ENCODE results near the gene MYPOP. TPM values are rescaled to one million over a fixed set of nuclear protein-coding genes. Genes with fewer than 3 reads are reported as not detected.

The MYPOP gene
- polyA plus RNA-seq, 3 donors = 0.08 to 5.9 (median 0.39) TPM

DNA sequence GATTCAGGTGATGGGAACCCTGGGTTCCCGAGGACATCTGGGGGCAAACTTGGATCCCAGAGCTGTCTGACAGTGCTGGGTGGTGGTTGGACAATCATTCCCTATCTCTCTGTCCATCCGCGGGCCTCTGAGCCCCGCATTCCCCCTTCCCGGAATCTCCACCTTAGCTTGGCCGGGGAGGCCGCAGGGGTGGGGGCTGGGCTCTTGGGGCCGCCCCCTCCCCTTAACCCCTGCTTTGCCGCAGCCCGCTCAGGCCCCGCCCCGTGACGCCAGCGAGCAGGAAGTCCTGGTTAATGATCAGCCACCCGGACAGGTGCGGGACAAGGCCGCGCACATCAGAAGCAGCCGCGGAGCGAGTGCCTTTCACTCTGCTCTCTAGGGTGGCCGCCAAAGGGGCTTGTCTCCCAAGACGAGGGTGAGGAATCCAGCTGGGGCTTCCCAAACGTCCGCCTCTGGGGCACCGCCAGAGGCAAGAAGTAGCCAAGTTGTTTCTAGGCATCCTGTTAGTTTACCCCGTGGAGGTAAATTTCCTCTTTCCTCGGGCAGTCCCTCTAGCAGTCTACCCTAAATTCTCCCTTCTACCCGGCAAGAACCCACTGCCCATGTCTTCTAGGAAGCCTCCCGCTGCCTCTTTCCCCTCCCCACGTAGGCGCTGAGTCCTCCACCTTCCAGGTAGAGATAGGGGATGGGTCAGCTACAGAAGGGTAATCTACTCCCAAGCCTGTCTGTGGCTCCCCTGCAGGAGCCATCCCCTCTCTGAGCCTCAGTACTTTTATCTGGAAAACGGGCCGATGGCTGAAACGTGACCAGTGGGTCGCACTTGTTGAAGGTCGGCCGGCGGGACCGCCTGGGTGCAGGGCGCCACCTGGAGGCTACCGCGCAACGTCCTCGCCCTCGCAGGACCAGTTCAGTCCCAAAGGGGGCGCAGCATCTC is 19.5 kb downstream of the MYPOP start:
- Mint-ChIP-seq H3K4me3 (peak overlapping the region; percentile 31 to 84), H3K27ac (no peak overlapping the region), H3K9me3 (peaks cover 0 to 5% (median 0%) of the 10 kb centered on the region in 7 donors), H3K27me3 (ENCODE audit: low read depth in 3 of 3) (peaks cover 21 to 29% (median 23%) of the 10 kb centered on the region in 3 donors), H3K36me3 (no peaks in the 10 kb centered on the region), H3K4me1 (peaks cover 19% of the 10 kb centered on the region)
- no peak overlapping the region for H3K27ac ChIP-seq (ENCODE audit: low read depth in 1 of 2, low read length in 2 of 2)
- peak overlapping the region; percentile 51 for H3K4me2 ChIP-seq (replicated peaks; ENCODE audit: extremely low read depth, low read length, poor library complexity, severe bottlenecking)
- TF ChIP-seq, protein P1, sequence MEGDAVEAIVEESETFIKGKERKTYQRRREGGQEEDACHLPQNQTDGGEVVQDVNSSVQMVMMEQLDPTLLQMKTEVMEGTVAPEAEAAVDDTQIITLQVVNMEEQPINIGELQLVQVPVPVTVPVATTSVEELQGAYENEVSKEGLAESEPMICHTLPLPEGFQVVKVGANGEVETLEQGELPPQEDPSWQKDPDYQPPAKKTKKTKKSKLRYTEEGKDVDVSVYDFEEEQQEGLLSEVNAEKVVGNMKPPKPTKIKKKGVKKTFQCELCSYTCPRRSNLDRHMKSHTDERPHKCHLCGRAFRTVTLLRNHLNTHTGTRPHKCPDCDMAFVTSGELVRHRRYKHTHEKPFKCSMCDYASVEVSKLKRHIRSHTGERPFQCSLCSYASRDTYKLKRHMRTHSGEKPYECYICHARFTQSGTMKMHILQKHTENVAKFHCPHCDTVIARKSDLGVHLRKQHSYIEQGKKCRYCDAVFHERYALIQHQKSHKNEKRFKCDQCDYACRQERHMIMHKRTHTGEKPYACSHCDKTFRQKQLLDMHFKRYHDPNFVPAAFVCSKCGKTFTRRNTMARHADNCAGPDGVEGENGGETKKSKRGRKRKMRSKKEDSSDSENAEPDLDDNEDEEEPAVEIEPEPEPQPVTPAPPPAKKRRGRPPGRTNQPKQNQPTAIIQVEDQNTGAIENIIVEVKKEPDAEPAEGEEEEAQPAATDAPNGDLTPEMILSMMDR (IDR thresholded peaks at IDR 0.05) = peak; percentile 100
- H3K9ac ChIP-seq (ENCODE audit: insufficient read depth, low read length, poor library complexity, severe bottlenecking) = no peak overlapping the region
- H3K4me1 ChIP-seq (ENCODE audit: control insufficient read depth in 1 of 2, insufficient read depth in 2 of 2, low read length in 2 of 2) = peaks cover 30 to 42% of the 10 kb centered on the region in 2 donors
- no peak overlapping the region for H2AFZ ChIP-seq (ENCODE audit: insufficient read depth, low read depth, low read length, poor library complexity, severe bottlenecking)
- peaks cover 29% of the 10 kb centered on the region for H4K20me1 ChIP-seq (ENCODE audit: insufficient read depth, low read length)
- H3K27me3 ChIP-seq (ENCODE audit: control insufficient read depth in 2 of 2, insufficient read depth in 2 of 2, low read length in 2 of 2) = peaks cover 2 to 33% of the 10 kb centered on the region in 2 donors
- no peak overlapping the region for H3K4me3 ChIP-seq (replicated peaks in 1 of 3; ENCODE audit: low read depth in 2 of 3, low read length in 3 of 3)
- no peaks in the 10 kb centered on the region for H3K36me3 ChIP-seq (replicated peaks in 1 of 2; ENCODE audit: control insufficient read depth in 1 of 2, insufficient read depth in 2 of 2, low read length in 2 of 2)
- no peaks in the 10 kb centered on the region for H3K9me3 ChIP-seq (replicated peaks in 1 of 2; ENCODE audit: control insufficient read depth in 1 of 2, insufficient read depth in 1 of 2, low read length in 2 of 2)
- DNase-seq = peak; percentile 77 to 86 (median 82)
- H3K79me2 ChIP-seq (ENCODE audit: insufficient read depth, low read length) = peaks cover 13% of the 10 kb centered on the region
- intact Hi-C loops (cut with micrococcal nuclease) = loop anchor here (5.0 kb wide), 1 partner anchor 66 kb away; the partner anchor contains the start of gene RSPH6A (in 2 of the 2)
- WGBS (ENCODE audit: insufficient coverage) = 29% methylated on average over 35 of the region's 47 CpGs

DNA sequence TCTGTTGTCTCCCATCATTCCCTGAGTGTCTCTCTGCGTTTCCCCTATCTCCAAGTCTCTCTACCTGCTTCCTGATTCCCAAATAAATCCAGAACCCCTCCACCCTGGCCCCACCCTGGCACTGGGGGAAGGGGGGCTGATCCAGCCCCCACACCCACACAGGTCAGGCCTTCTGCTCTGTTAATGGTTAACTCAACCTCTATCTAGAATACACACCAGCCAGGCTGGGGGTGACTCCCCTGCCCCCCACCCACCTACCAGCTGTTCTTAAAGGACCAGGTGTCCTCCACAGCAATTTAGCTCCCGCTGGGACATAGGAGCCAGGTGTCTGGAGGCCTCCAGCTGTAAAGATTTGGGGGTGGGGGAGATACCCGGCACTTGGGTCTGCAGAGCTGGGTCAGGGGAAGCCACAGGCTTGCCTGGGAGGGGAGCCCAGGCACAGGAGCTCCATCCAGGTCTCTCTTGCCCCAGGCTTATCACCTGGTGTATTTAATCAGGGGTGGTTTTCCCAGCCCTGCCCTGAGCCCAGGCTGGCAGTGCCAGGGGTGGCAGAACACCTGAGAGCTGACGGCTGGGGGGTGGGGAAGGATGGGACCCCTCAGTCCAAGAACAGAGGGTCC is 20.4 kb downstream of the MYPOP start:
- H3K79me2 ChIP-seq (ENCODE audit: insufficient read depth, low read length) = peaks cover 13% of the 10 kb centered on the region
- peaks cover 27 to 40% of the 10 kb centered on the region in 2 donors for H3K4me1 ChIP-seq (ENCODE audit: control insufficient read depth in 1 of 2, insufficient read depth in 2 of 2, low read length in 2 of 2)
- TF ChIP-seq, protein P1 (IDR thresholded peaks at IDR 0.05) = no peak
- Mint-ChIP-seq H3K4me1 (peaks cover 20% of the 10 kb centered on the region), H3K27me3 (ENCODE audit: low read depth in 3 of 3) (peaks cover 30 to 38% (median 32%) of the 10 kb centered on the region in 3 donors), H3K36me3 (peaks cover 0 to 2% of the 10 kb centered on the region in 2 donors), H3K9me3 (peaks cover 0 to 8% (median 0%) of the 10 kb centered on the region in 7 donors), H3K4me3 (no peak overlapping the region), H3K27ac (peak overlapping the region in 2 of 7 donors; percentile 24 to 25)
- no peaks in the 10 kb centered on the region for H3K36me3 ChIP-seq (replicated peaks in 1 of 2; ENCODE audit: control insufficient read depth in 1 of 2, insufficient read depth in 2 of 2, low read length in 2 of 2)
- no peak for DNase-seq
- intact Hi-C loops (cut with micrococcal nuclease) = loop anchor here (5.0 kb wide), 1 partner anchor 65 kb away; the partner anchor contains the start of gene RSPH6A (in 2 of the 2)
- H3K4me3 ChIP-seq (replicated peaks in 1 of 3; ENCODE audit: low read depth in 2 of 3, low read length in 3 of 3) = no peak overlapping the region
- no peaks in the 10 kb centered on the region for H3K9me3 ChIP-seq (replicated peaks in 1 of 2; ENCODE audit: control insufficient read depth in 1 of 2, insufficient read depth in 1 of 2, low read length in 2 of 2)
- H3K9ac ChIP-seq (ENCODE audit: insufficient read depth, low read length, poor library complexity, severe bottlenecking) = no peak overlapping the region
- 82% methylated on average over 3 of the region's 4 CpGs for WGBS (ENCODE audit: insufficient coverage)
- H2AFZ ChIP-seq (ENCODE audit: insufficient read depth, low read depth, low read length, poor library complexity, severe bottlenecking) = no peak overlapping the region
- H3K27ac ChIP-seq (ENCODE audit: low read depth in 1 of 2, low read length in 2 of 2) = no peak overlapping the region
- H3K4me2 ChIP-seq (replicated peaks; ENCODE audit: extremely low read depth, low read length, poor library complexity, severe bottlenecking) = no peak overlapping the region
- H4K20me1 ChIP-seq (ENCODE audit: insufficient read depth, low read length) = peaks cover 29% of the 10 kb centered on the region
- peaks cover 10 to 42% of the 10 kb centered on the region in 2 donors for H3K27me3 ChIP-seq (ENCODE audit: control insufficient read depth in 2 of 2, insufficient read depth in 2 of 2, low read length in 2 of 2)

All from CD14-positive monocyte (primary cell).